Activated CD8-positive, alpha-beta memory T cell treated with anti-CD3 and anti-CD28 coated beads for 48 hours (primary cell): ENCODE results near the gene HAPLN3.

ENCODE experiments used
- DNase-seq, 3 experiments: peaks; one replicate each; pipeline ENCODE4 v3.0.0-alpha.2; 2020; ENCODE audit warnings: low read depth in 2 of 3, low spot score in 2 of 3

Gene HAPLN3

GRCh38 chr15:88911766-88912118, 16.4 kb upstream of the HAPLN3 start:
- DNase-seq = no peak

DNA sequence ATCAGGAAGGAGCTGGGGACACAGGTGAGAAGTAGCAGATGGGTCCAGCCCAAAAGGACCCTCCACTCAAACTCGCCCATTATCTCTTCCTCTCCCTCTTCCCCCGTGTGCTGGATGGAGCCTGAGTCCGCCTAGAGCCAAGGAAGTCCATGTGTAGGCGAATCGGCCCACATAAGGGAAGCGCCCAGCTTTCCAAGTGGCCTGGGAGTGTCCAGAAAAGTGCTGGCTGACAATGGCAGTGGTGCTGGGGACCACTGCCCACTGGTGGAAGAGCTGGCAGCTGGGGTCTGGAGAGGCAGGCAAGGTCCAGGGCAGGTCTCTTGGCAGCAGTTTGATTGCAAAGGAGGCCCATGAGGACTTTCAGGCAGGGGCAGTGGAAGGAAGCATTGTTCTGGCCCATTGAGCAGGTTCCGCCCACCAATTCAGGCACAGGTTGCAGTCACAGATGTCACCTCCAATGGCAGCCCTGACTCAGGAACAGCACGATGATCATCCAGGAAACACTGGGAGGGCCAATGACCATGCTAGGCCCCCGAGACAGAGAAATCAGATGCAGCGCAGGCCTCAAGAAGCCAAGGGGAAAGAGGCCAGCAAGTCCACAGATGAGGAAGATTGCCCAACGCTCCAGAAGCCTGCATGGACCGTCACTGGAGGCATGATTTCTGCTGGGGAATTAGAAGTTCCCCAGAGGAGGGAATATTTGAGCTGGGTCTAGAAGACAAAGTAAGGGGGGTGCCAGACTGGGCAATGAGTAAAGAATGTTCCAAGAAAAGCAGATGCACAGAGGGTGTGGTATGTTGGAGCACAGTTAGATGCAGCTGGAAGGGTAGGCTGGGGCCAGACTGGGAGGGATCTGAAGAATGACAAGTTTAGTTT, 14.8 kb upstream of the HAPLN3 start:
- no peak for DNase-seq

GRCh38 chr15:88908697-88909621, 13.6 kb upstream of the HAPLN3 start:
- DNase-seq = no peak

DNA sequence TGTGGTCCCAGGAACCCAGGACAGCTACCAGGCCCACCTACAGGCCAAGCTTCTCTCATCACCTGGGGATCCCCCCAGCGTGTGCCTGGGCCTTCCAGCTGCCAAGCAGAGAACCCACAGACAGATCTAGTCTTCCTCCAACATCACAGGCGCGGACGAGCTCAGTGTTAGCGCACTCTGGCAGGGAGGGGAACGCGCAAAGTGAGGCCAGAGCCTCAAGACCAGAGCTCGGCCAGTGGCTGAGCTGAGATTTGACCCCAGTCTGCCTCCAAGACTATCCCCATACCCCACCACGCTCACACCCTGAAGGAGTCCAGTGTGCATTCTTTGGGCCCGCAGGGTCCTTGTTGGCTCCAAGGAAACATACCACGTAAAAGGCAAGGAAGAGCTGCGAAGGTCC, 12.8 kb upstream of the HAPLN3 start:
- DNase-seq = no peak

- no peak for DNase-seq
These were observed 11.8 kb upstream of the HAPLN3 start for GRCh38 chr15:88907111-88907510.

DNA sequence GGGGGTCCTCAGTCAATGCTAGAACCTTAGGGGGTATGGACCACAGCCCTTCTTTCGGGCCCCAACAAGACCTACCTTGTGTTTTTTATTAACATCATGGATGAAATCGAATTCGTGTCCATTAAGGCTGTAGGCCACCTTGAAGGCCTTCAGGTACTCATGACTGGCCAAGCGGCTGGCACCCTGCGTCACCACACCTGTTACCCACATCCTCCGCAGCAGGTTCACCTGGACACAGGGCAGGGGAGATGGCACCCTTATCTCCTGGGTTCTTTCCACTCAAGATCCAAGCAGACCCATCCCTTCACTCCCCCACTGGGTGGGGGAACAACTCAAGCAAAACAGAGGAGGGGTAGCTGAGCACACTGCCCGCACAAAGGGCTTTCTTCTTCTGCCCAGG, 11.2 kb upstream of the HAPLN3 start:
- DNase-seq = no peak

DNA sequence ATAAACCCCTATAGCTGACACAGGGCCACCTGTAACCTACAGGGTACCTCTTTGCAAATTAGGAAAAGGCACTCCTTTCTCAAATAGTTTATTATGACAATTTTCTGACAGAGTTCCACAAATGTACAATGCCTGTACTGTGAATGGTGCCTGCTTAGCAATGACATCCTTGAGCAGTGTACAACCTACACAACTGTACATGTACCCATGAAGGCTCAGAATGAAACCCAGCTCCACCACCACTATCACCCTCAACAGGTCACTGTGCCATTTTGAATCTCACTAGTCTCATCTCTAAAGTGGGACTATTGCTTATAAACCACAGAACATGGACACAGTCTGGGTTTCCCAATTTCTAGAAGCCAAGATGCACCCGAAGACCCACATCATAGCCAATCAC, 10.8 kb upstream of the HAPLN3 start:
- DNase-seq = no peak

GRCh38 chr15:88905576-88905975, 10.2 kb upstream of the HAPLN3 start:
- no peak for DNase-seq

DNA sequence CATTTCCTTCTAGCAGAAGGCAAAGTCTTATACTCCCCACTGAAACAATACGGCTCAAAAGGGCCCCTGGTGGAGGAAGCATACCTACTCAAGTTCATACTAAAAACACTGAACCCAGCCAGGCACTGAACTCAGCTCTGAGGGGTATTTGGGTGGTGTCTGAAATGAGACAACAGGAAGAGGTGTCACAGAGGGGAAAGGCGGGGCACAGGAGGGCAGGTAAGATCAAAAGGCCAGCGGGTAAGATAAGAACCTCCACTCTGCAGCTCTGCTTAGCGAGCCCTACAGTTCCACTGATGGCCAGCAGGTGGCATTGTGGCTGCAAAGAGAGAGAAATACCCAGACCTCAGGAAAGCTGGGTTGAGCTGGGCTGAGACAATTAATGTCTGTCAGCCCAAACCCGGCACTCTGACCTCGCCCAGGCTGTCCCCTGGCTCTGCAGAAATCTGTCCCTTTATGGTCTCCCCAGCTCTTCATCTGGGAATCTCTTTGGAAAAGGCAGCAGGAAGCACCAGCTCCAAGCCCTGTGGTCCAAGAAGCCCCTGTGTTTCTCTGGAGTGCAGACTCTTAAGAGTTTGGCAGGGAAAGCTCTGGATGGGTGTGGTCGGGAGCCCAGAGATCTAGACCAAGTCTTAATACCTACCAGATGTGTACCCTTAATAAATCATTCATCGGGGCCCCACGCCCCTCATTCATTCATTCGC, 9.4 kb upstream of the HAPLN3 start:
- DNase-seq = peak; percentile 61 to 82 (median 64)

GRCh38 chr15:88904257-88904623, 8.9 kb upstream of the HAPLN3 start:
- DNase-seq = no peak

DNA sequence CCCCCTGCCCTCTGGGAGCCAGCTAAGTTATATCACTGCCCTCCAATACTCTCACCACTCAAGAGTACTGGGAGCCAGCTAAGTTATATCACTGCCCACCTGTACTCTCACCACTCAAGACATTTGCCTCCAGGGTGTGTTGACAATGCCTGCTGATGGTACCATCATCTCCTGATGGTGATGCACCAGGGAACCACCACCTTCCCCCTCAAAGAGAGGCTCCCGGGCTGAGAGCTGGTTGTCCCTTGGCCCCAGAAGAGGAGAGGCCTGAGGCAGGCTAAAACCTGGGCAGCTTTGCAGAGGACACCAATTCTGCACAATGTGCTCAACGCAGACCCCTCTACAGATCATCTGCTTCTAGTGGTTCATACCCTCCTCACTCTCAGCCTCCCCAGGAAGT, 7.5 kb upstream of the HAPLN3 start:
- no peak for DNase-seq

DNA sequence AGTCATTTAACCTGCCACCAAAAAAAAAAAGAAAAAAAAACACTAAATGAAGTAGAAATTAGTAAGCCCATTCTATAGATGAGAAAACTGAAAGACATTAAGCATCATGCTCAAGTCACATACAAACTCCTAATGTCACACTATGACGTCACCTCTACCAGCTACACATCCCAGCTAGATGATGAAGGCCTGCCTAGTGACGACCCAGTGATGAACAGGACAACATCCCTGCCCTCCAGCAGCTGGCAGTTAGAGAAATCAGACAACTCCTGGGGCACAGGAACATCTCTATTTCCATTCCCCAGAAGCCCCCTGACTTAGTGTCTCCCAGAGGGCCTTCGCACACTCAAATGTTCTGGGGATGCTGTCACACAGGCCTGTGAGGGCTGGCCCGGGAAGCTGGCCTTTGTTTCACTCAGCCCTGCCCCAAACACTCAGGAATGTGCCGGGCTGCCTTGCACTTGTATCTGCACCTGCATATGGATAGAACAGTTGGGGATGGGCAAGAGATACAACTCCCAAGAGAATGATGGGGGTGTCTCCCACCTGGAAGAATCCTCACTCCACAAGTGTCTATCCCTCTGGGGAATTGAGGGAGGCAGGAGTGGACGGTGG, 7.0 kb upstream of the HAPLN3 start:
- no peak for DNase-seq

GRCh38 chr15:88901508-88902220, 6.3 kb upstream of the HAPLN3 start:
- DNase-seq = no peak

DNA sequence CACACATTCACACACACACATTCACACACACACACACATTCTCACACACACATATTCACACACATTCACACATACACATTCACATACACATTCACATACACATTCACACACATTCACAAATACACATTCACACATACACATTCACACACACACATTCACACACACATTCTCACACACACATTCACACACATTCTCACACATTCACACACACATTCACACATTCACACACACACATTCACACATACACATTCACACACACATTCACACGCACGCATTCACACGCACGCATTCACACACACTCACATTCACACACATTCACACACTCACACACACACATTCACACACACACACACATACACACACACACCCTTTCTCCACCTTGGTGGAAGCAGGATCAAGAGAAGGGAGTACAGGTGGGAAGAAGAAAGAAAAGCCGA, 5.7 kb upstream of the HAPLN3 start:
- no peak for DNase-seq

DNA sequence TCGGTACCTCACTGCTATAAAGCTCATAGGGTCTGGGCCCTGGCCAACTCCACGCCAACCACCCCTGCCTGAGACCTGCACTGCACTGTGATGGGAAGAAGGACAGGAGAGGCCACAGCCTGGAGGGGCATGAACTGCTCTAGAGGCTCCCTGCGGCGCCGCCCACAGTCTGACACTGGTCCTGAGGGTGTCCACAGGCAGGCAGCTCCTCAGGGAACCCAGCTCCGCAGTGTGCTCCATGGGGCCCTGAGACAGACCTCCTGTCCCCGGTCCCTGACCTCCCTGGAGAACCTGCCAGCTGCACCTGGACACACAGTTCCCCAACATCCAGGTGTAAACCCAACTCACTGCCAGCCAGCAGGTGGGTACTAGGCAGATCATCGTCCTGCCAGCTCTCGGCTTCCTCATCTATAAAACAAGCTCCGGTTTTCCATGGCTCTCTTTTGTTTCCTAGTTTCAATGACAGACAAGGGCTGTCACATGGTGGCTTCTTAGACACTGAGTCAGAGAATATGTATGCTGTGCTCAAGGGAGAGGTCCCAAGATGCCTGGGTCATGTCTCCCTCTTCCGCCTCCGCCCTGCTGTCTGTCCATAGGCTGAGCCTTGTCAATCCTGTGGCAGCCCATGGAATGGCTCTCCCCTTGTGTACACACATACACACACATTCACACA, 5.1 kb upstream of the HAPLN3 start:
- no peak for DNase-seq

GRCh38 chr15:88899251-88899650, 3.9 kb upstream of the HAPLN3 start:
- no peak for DNase-seq

DNA sequence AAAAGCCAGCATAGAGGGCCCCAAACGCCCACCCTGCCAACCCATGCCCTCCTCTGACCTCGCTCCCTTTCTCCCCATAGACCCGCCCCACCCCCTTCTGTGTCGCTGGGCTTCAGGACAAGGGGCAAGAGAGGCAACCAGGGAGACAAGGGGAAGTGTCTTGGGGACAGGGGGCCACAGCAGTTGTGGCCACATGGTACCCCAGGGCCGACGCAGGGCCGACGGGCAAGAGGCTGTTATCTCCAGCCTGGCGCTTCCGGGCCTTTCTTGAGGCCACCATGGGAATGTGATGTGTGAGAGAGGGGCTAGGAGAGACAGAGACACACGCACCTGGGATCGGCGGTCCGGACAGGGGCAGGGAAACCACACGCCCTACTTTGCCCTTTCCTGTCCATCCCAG, 3.4 kb upstream of the HAPLN3 start:
- DNase-seq = no peak

- DNase-seq = peak in 2 of 3 experiments; percentile 47
These were observed 2.3 kb upstream of the HAPLN3 start for GRCh38 chr15:88897456-88898194.

GRCh38 chr15:88897142-88897455, 1.8 kb upstream of the HAPLN3 start:
- no peak for DNase-seq
